ENCODE measurements around the gene PAX5. TPM values are rescaled to one million over a fixed set of nuclear protein-coding genes. Genes with fewer than 3 reads are reported as not detected.

PAX5 gene
- total and polyA plus RNA-seq, 2 of the 13 experiments (the other 11 are each of a cell fraction or from before 2014, with no cell fraction given) = not detected

- H3K27me3 ChIP-seq (ENCODE audit: control insufficient read depth in 1 of 2, insufficient read depth in 2 of 2, low read length in 2 of 2) = peaks cover 0 to 30% of the 10 kb centered on the region in 2 experiments; a peak in 3 of 5 replicates
- no peaks in the 10 kb centered on the region for H3K4me1 ChIP-seq (ENCODE audit: insufficient read depth, low read length)
- no peak overlapping the region for H2AFZ ChIP-seq (ENCODE audit: low read length)
- in situ Hi-C loops (cut with HindIII; ENCODE audit: extremely low pct_ligation_motif_present, low pct_unique_long_range_greater_than_20kb) (no loop called here), intact Hi-C loops (cut with micrococcal nuclease; ENCODE audit: unreplicated experiment) (no loop called here)
- no peaks in the 10 kb centered on the region for H3K36me3 ChIP-seq (replicated peaks in 1 of 2; ENCODE audit: control insufficient read depth in 1 of 2, insufficient read depth in 2 of 2, low read length in 2 of 2)
- H3K9ac ChIP-seq (ENCODE audit: insufficient read depth, low read depth, low read length) = no peak overlapping the region
- TF ChIP-seq ZNF556 (CRISPR knock-in tag; IDR thresholded peaks at IDR 0.05; ENCODE audit: borderline replicate concordance) (no peak), ZKSCAN1 (IDR thresholded peaks at IDR 0.05; ENCODE audit: low read length) (no peak), UBTF (CRISPR knock-in tag; IDR thresholded peaks at IDR 0.05) (no peak), CENPT (CRISPR knock-in tag; IDR thresholded peaks at IDR 0.05; ENCODE audit: low read depth) (no peak), TERF1 (CRISPR knock-in tag; IDR thresholded peaks at IDR 0.05) (no peak), MEIS2 (CRISPR knock-in tag; IDR thresholded peaks at IDR 0.05) (no peak), ZNF550 (CRISPR knock-in tag; IDR thresholded peaks at IDR 0.05; ENCODE audit: borderline replicate concordance) (no peak), ZSCAN25 (CRISPR knock-in tag; IDR thresholded peaks at IDR 0.05) (no peak), TOE1 (CRISPR knock-in tag; IDR thresholded peaks at IDR 0.05) (no peak), MAX (IDR thresholded peaks at IDR 0.05) (no peak), NRL (CRISPR knock-in tag; IDR thresholded peaks at IDR 0.05; ENCODE audit: borderline replicate concordance) (no peak), CCAR2 (optimal IDR thresholded peaks at IDR 0.05; ENCODE audit: low read depth, low read length) (no peak), XRCC5 (optimal IDR thresholded peaks at IDR 0.05; ENCODE audit: low read length) (no peak)
- H4K20me1 ChIP-seq (ENCODE audit: insufficient read depth, low read length) = no peaks in the 10 kb centered on the region
- no peak overlapping the region for H3K27ac ChIP-seq (ENCODE audit: extremely low read length, insufficient read depth, low read length)
- POLR2A ChIA-PET = no interaction called here
- no peaks in the 10 kb centered on the region for H3K79me2 ChIP-seq (ENCODE audit: insufficient read depth, low read length)
- CTCF ChIA-PET (ENCODE audit: low intra/inter-chr PET ratio, low total read pairs) = no interaction called here
- DNase-seq (ENCODE audit: low spot score) (no peak), ATAC-seq (no peak), FAIRE-seq (no peak)
- no peak overlapping the region for H3K4me3 ChIP-seq (replicated peaks in 1 of 3; ENCODE audit: insufficient read depth in 1 of 3, low read depth in 2 of 3, low read length in 3 of 3)
- no peak overlapping the region for H3K4me2 ChIP-seq (ENCODE audit: low read depth, low read length)
- WGBS (ENCODE audit: low lambda C conversion rate) = 27% methylated on average over 13 of the region's 13 CpGs
- no peaks in the 10 kb centered on the region for H3K9me3 ChIP-seq (ENCODE audit: low read length)
- no TSS peak for BruUV-seq (replicated peaks)
Observed at GRCh38 chr9:36948051-36948450, 86.0 kb downstream of the PAX5 start.

Measured in HepG2 (cell line).